BLaER1 (cell line): ENCODE data around the gene FBXO21.
A peak's percentile ranks its signal among the peaks of the same experiment; 100 is the strongest.
"Not testable (repeated sequence)": the region's sequence is repeated elsewhere in the genome, so short reads cannot be mapped to it uniquely, and the experiment has no call there.

ENCODE experiments used
- H3K27ac ChIP-seq: shearing (Covaris generic); formaldehyde crosslinking; 2 replicates; pipeline ENCODE4 v1.8.1; 2022
- H3K27me3 ChIP-seq: shearing (Covaris generic); formaldehyde crosslinking; 2 replicates; pipeline ENCODE4 v1.8.1; 2022
- H3K36me3 ChIP-seq: shearing (Covaris generic); formaldehyde crosslinking; 2 replicates; pipeline ENCODE4 v1.8.1; 2022
- H3K4me1 ChIP-seq: shearing (Covaris generic); formaldehyde crosslinking; 2 replicates; pipeline ENCODE4 v1.8.1; 2022
- H3K4me2 ChIP-seq: shearing (Covaris generic); formaldehyde crosslinking; 2 replicates; pipeline ENCODE4 v1.8.1; 2022
- H3K4me3 ChIP-seq: shearing (Covaris generic); formaldehyde crosslinking; 2 replicates; pipeline ENCODE4 v1.8.1; 2022
- H3K9ac ChIP-seq: shearing (Covaris generic); formaldehyde crosslinking; 2 replicates; pipeline ENCODE4 v1.8.1; 2022
- H3K9me3 ChIP-seq: shearing (Covaris generic); formaldehyde crosslinking; 2 replicates; pipeline ENCODE4 v1.8.1; 2022
- H4K20me1 ChIP-seq: shearing (Covaris generic); formaldehyde crosslinking; 2 replicates; pipeline ENCODE4 v1.8.1; 2022
- Cebpa-rat ChIP-seq: shearing (Covaris generic); IDR thresholded peaks from 2 replicates; pipeline ENCODE4 v1.8.1; 2022

The FBXO21 gene

GRCh38 chr12:117202556-117202955 lies 12.3 kb upstream of the FBXO21 start:
- H3K9me3 ChIP-seq, result 0 out of 2 replicates have a peak, but pooled peaks cover 3% of the 10 kb centered on the region
- H3K4me1 ChIP-seq, result peaks cover 12% of the 10 kb centered on the region
- no peak overlapping the region for H3K27ac ChIP-seq
- H3K9ac ChIP-seq, result no peak overlapping the region
- no peaks in the 10 kb centered on the region for H4K20me1 ChIP-seq
- H3K27me3 ChIP-seq, result no peaks in the 10 kb centered on the region
- peak overlapping the region; percentile 47 for H3K4me2 ChIP-seq
- H3K36me3 ChIP-seq, result no peaks in the 10 kb centered on the region
- no peak overlapping the region for H3K4me3 ChIP-seq
- no peak for TF ChIP-seq Cebpa-rat

- Histone ChIP-seq H4K20me1 (no peaks in the 10 kb centered on the region), H3K27ac (no peak overlapping the region), H3K4me2 (peak overlapping the region; percentile 47), H3K4me3 (no peak overlapping the region), H3K27me3 (no peaks in the 10 kb centered on the region), H3K9ac (no peak overlapping the region), H3K4me1 (peaks cover 12% of the 10 kb centered on the region), H3K36me3 (no peaks in the 10 kb centered on the region), H3K9me3 (0 out of 2 replicates have a peak, but pooled peaks cover 3% of the 10 kb centered on the region)
- TF ChIP-seq Cebpa-rat, result no peak
These were observed 11.8 kb upstream of the FBXO21 start for GRCh38 chr12:117202033-117202432.

- not testable (repeated sequence) for H3K9ac ChIP-seq, H3K4me3 ChIP-seq, H3K27me3 ChIP-seq, H3K9me3 ChIP-seq, H3K27ac ChIP-seq, H4K20me1 ChIP-seq, H3K36me3 ChIP-seq, H3K4me2 ChIP-seq
- peaks cover 12% of the 10 kb centered on the region for H3K4me1 ChIP-seq
These were observed 9.9 kb upstream of the FBXO21 start for GRCh38 chr12:117199956-117200744.

GRCh38 chr12:117196334-117196733 lies 6.1 kb upstream of the FBXO21 start:
- not testable (repeated sequence) for H4K20me1 ChIP-seq, H3K36me3 ChIP-seq, H3K4me1 ChIP-seq, H3K9ac ChIP-seq, H3K4me3 ChIP-seq, H3K27ac ChIP-seq, H3K9me3 ChIP-seq, H3K27me3 ChIP-seq, H3K4me2 ChIP-seq

GRCh38 chr12:117195027-117195426 lies 4.8 kb upstream of the FBXO21 start:
- not testable (repeated sequence) for H3K4me1 ChIP-seq, H4K20me1 ChIP-seq, H3K27me3 ChIP-seq, H3K9ac ChIP-seq, H3K4me3 ChIP-seq, H3K27ac ChIP-seq, H3K4me2 ChIP-seq, H3K9me3 ChIP-seq, H3K36me3 ChIP-seq

GRCh38 chr12:117193903-117194302 lies 3.6 kb upstream of the FBXO21 start:
- Histone ChIP-seq H3K27me3 (no peaks in the 10 kb centered on the region), H4K20me1 (peaks cover 8% of the 10 kb centered on the region), H3K9ac (no peak overlapping the region), H3K36me3 (no peaks in the 10 kb centered on the region), H3K4me3 (no peak overlapping the region), H3K4me1 (peaks cover 11% of the 10 kb centered on the region), H3K27ac (no peak overlapping the region), H3K4me2 (no peak overlapping the region), H3K9me3 (no peaks in the 10 kb centered on the region; the same call in 1 of the 2 replicates)
- no peak for TF ChIP-seq Cebpa-rat

GRCh38 chr12:117192581-117192980 lies 2.3 kb upstream of the FBXO21 start:
- not testable (repeated sequence) for H3K27me3 ChIP-seq, H3K9me3 ChIP-seq, H3K27ac ChIP-seq, H3K9ac ChIP-seq, H3K4me3 ChIP-seq, H3K4me2 ChIP-seq, H3K36me3 ChIP-seq
- peaks cover 17% of the 10 kb centered on the region for H4K20me1 ChIP-seq
- peaks cover 20% of the 10 kb centered on the region for H3K4me1 ChIP-seq

GRCh38 chr12:117192057-117192456 lies 1.8 kb upstream of the FBXO21 start:
- H3K9me3 ChIP-seq, result no peaks in the 10 kb centered on the region; the same call in 1 of the 2 replicates
- H3K4me1 ChIP-seq, result peaks cover 20% of the 10 kb centered on the region
- no peaks in the 10 kb centered on the region for H3K27me3 ChIP-seq
- peaks cover 17% of the 10 kb centered on the region for H4K20me1 ChIP-seq
- H3K4me3 ChIP-seq, result no peak overlapping the region
- TF ChIP-seq Cebpa-rat, result no peak
- H3K27ac ChIP-seq, result no peak overlapping the region
- no peak overlapping the region for H3K9ac ChIP-seq
- H3K4me2 ChIP-seq, result no peak overlapping the region
- H3K36me3 ChIP-seq, result peaks cover 11% of the 10 kb centered on the region

GRCh38 chr12:117189725-117190209 lies 503 bp downstream of the FBXO21 start:
- Histone ChIP-seq H4K20me1 (peaks cover 17% of the 10 kb centered on the region), H3K27me3 (no peaks in the 10 kb centered on the region), H3K4me2 (peak overlapping the region; percentile 92), H3K4me3 (peak overlapping the region; percentile 87), H3K9ac (peak overlapping the region; percentile 90), H3K36me3 (peaks cover 34% of the 10 kb centered on the region), H3K9me3 (peaks cover 12% of the 10 kb centered on the region), H3K27ac (peak overlapping the region; percentile 86), H3K4me1 (peaks cover 20% of the 10 kb centered on the region)
- TF ChIP-seq Cebpa-rat, result no peak

GRCh38 chr12:117188961-117189724 lies 1.1 kb downstream of the FBXO21 start:
- peaks cover 40% of the 10 kb centered on the region for H3K36me3 ChIP-seq
- peak overlapping the region; percentile 86; the same call in 1 of the 2 replicates for H3K27ac ChIP-seq
- H3K4me2 ChIP-seq, result peak overlapping the region; percentile 92
- H3K4me1 ChIP-seq, result peaks cover 20% of the 10 kb centered on the region
- H3K9me3 ChIP-seq, result peaks cover 18% of the 10 kb centered on the region
- H3K27me3 ChIP-seq, result no peaks in the 10 kb centered on the region
- TF ChIP-seq Cebpa-rat, result no peak
- peak overlapping the region; percentile 87 for H3K4me3 ChIP-seq
- H4K20me1 ChIP-seq, result peaks cover 17% of the 10 kb centered on the region
- peak overlapping the region; percentile 90 for H3K9ac ChIP-seq
